T-helper 2 cell (primary cell): ENCODE measurements around the gene CDH11.

Experiments used
- DNase-seq, 5 experiments: peaks; one replicate each; pipeline versions ENCODE4 v3.0.0 to v3.0.0-alpha.2; 2012 to 2022

The CDH11 gene

GRCh38 chr16:65021852-65022595, 99.8 kb downstream of the CDH11 start:
- DNase-seq = no peak

GRCh38 chr16:65016754-65017153, 105.1 kb downstream of the CDH11 start:
- no peak for DNase-seq

GRCh38 chr16:65015599-65015998, 106.3 kb downstream of the CDH11 start:
- DNase-seq = no peak

- no peak for DNase-seq
Observed at GRCh38 chr16:65012357-65012756, 109.5 kb downstream of the CDH11 start.

- DNase-seq = no peak
Observed at GRCh38 chr16:65010125-65010524, 111.7 kb downstream of the CDH11 start.

GRCh38 chr16:65005696-65006095, 116.2 kb downstream of the CDH11 start:
- DNase-seq = no peak

GRCh38 chr16:65004570-65004969, 117.3 kb downstream of the CDH11 start:
- DNase-seq = no peak

GRCh38 chr16:65003621-65004020, 118.2 kb downstream of the CDH11 start:
- DNase-seq = no peak

GRCh38 chr16:65002265-65002664, 119.6 kb downstream of the CDH11 start:
- DNase-seq = no peak

- no peak for DNase-seq
Observed at GRCh38 chr16:65000654-65001053, 121.2 kb downstream of the CDH11 start.

GRCh38 chr16:64997751-64998150, 124.1 kb downstream of the CDH11 start:
- no peak for DNase-seq

- no peak for DNase-seq
Observed at GRCh38 chr16:64997121-64997520, 124.7 kb downstream of the CDH11 start.

- no peak for DNase-seq
Observed at GRCh38 chr16:64996641-64997040, 125.2 kb downstream of the CDH11 start.

- no peak for DNase-seq
Observed at GRCh38 chr16:64993464-64993863, 128.4 kb downstream of the CDH11 start.

GRCh38 chr16:64991001-64991400, 130.9 kb downstream of the CDH11 start:
- DNase-seq = no peak

GRCh38 chr16:64990101-64990500, 131.8 kb downstream of the CDH11 start:
- no peak for DNase-seq

- no peak for DNase-seq
Observed at GRCh38 chr16:64989050-64989449, 132.8 kb downstream of the CDH11 start.

- DNase-seq = no peak
Observed at GRCh38 chr16:64983963-64984362, 137.9 kb downstream of the CDH11 start.

- DNase-seq = no peak
Observed at GRCh38 chr16:64983231-64983630, 138.6 kb downstream of the CDH11 start.

- DNase-seq = no peak
Observed at GRCh38 chr16:64982581-64982980, 139.3 kb downstream of the CDH11 start.

- no peak for DNase-seq
Observed at GRCh38 chr16:64981568-64982281, 140.1 kb downstream of the CDH11 start.

- DNase-seq = no peak
Observed at GRCh38 chr16:64977206-64977920, 144.5 kb downstream of the CDH11 start.

GRCh38 chr16:64975821-64976220, 146.0 kb downstream of the CDH11 start:
- no peak for DNase-seq

- DNase-seq = no peak
Observed at GRCh38 chr16:64974381-64974780, 147.5 kb downstream of the CDH11 start.
